Measurements from ENCODE around the gene NIPBL.

NIPBL gene

DNA sequence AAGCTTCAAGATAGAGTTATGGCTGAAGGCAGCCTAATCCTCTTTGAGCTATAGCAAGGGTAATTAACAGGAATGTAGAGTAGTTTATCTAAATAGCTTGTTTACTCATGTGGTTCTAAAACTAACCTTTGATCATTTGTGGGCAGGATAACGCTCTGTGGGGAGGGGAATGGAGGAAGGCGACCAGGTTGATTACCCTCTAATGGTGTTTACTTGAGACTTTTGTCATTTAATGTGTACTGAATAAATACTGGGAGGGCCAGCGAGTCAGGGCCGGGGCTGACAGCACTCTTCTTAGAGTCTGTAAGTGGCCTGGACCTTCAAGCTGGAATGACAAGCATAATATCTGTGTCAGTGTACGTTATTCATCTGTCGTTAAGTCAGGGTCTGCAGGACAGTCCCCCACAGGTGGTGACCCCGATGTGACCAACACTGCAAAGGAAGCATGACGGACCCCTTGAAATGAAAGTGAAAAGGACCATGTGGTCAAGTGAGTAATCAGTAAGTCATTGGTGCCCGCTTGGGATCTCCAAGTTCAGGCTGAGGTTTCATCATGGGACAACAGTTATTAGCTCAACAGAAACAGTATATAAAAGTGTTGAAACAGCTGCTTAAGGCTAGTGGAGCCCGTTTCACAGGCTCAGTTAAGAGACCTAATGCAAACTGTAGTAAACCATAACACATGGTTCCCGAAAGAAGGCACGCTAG, 210.1 kb downstream of the NIPBL start:
- H4K20me1 ChIP-seq (ENCODE audit: low read depth, low read length): no peaks in the 10 kb centered on the region
- no peak overlapping the region for H3K4me2 ChIP-seq (ENCODE audit: low read depth, low read length, poor library complexity, severe bottlenecking)
- H3K79me2 ChIP-seq (ENCODE audit: insufficient read depth, low read length): no peaks in the 10 kb centered on the region
- no peak overlapping the region for H2AFZ ChIP-seq (ENCODE audit: low read depth, low read length, severe bottlenecking)
- H3K4me3 ChIP-seq (ENCODE audit: insufficient read depth, low read length, poor library complexity, severe bottlenecking): no peak overlapping the region
- H3K9me2 ChIP-seq (replicated peaks; ENCODE audit: insufficient read depth, low read length): no peaks in the 10 kb centered on the region
- no peaks in the 10 kb centered on the region for H3K27me3 ChIP-seq (ENCODE audit: low read length)
- no peaks in the 10 kb centered on the region for H3F3A ChIP-seq (ENCODE audit: insufficient read depth)
- TF ChIP-seq EZH2phosphoT487 (conservative IDR thresholded peaks at IDR 0.05; ENCODE audit: low read length): no peak
- TF ChIP-seq, protein P1, sequence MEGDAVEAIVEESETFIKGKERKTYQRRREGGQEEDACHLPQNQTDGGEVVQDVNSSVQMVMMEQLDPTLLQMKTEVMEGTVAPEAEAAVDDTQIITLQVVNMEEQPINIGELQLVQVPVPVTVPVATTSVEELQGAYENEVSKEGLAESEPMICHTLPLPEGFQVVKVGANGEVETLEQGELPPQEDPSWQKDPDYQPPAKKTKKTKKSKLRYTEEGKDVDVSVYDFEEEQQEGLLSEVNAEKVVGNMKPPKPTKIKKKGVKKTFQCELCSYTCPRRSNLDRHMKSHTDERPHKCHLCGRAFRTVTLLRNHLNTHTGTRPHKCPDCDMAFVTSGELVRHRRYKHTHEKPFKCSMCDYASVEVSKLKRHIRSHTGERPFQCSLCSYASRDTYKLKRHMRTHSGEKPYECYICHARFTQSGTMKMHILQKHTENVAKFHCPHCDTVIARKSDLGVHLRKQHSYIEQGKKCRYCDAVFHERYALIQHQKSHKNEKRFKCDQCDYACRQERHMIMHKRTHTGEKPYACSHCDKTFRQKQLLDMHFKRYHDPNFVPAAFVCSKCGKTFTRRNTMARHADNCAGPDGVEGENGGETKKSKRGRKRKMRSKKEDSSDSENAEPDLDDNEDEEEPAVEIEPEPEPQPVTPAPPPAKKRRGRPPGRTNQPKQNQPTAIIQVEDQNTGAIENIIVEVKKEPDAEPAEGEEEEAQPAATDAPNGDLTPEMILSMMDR (IDR thresholded peaks at IDR 0.05; ENCODE audit: insufficient read depth, low read length, poor library complexity, severe bottlenecking): no peak
- H3K9me3 ChIP-seq (ENCODE audit: insufficient read depth, low read length): no peaks in the 10 kb centered on the region
- no peak overlapping the region for H3K9ac ChIP-seq (ENCODE audit: low read length)
- no peaks in the 10 kb centered on the region for H3K36me3 ChIP-seq (ENCODE audit: low read length)
- no peak overlapping the region for H3K27ac ChIP-seq (ENCODE audit: low read depth, low read length)

DNA sequence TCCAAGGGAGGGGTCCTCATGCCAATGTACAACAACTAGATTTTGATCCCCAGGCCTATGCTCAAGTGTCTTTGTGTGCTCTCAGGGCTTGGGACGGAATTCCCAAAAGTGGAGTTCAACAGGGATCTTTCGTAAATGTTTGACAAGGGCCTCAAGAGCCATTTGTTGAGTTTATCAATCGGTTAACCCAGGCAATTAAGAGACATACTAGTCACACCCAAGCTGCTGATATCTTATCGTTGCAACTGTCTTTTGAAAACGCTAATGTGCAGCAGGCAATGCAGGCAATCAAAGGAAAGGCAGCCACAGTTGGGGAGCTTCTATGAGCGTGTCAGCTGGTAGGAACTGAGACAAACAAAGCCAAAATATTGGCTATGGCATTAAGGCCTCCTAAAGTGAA, 211.4 kb downstream of the NIPBL start:
- no peaks in the 10 kb centered on the region for H3F3A ChIP-seq (ENCODE audit: insufficient read depth)
- H2AFZ ChIP-seq (ENCODE audit: low read depth, low read length, severe bottlenecking): no peak overlapping the region
- H3K79me2 ChIP-seq (ENCODE audit: insufficient read depth, low read length): no peaks in the 10 kb centered on the region
- no peaks in the 10 kb centered on the region for H3K27me3 ChIP-seq (ENCODE audit: low read length)
- no peak overlapping the region for H3K4me2 ChIP-seq (ENCODE audit: low read depth, low read length, poor library complexity, severe bottlenecking)
- H3K4me3 ChIP-seq (ENCODE audit: insufficient read depth, low read length, poor library complexity, severe bottlenecking): no peak overlapping the region
- H3K9me2 ChIP-seq (replicated peaks; ENCODE audit: insufficient read depth, low read length): no peaks in the 10 kb centered on the region
- no peaks in the 10 kb centered on the region for H3K36me3 ChIP-seq (ENCODE audit: low read length)
- TF ChIP-seq EZH2phosphoT487 (conservative IDR thresholded peaks at IDR 0.05; ENCODE audit: low read length): no peak
- TF ChIP-seq, protein P1 (IDR thresholded peaks at IDR 0.05; ENCODE audit: insufficient read depth, low read length, poor library complexity, severe bottlenecking): no peak
- no peak overlapping the region for H3K9ac ChIP-seq (ENCODE audit: low read length)
- no peaks in the 10 kb centered on the region for H3K9me3 ChIP-seq (ENCODE audit: insufficient read depth, low read length)
- H4K20me1 ChIP-seq (ENCODE audit: low read depth, low read length): no peaks in the 10 kb centered on the region
- no peak overlapping the region for H3K27ac ChIP-seq (ENCODE audit: low read depth, low read length)

DNA sequence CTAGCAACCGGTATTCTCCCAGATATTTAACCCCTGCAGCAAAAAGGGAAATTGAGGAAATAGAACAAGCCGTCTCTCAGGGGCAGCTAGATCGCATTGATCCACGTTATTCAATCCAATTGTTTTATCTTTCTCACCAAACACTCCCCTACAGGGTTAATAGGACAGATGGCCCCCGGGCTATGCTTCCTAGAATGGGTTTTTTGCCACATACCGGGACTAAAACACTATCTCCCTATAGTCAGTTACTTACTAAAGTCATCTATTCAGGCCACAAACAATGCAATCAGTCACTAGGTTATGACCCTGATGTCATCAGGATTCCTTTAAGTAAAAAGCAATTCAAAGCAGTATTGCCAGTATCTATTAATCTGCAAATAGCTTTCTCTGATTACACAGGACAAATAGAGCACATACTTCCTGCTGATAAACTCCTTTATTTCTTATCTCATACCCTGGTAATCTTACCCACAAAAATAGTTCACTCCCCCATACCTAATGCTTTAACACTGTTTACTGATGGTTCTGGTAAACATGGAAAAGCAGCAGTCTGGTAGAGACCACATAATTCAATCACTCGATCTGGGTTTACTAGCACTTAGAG, 213.7 kb downstream of the NIPBL start:
- Histone ChIP-seq H3K36me3 (ENCODE audit: low read length) (no peaks in the 10 kb centered on the region), H3K27me3 (ENCODE audit: low read length) (no peaks in the 10 kb centered on the region)
- TF ChIP-seq, protein P1 (IDR thresholded peaks at IDR 0.05; ENCODE audit: insufficient read depth, low read length, poor library complexity, severe bottlenecking): no peak
- TF ChIP-seq EZH2phosphoT487 (conservative IDR thresholded peaks at IDR 0.05; ENCODE audit: low read length): no peak

More for the DNA sequence above, 213.7 kb downstream of the NIPBL start:
- Histone ChIP-seq H4K20me1 (ENCODE audit: low read depth, low read length) (no peaks in the 10 kb centered on the region), H3K79me2 (ENCODE audit: insufficient read depth, low read length) (no peaks in the 10 kb centered on the region), H3K4me2 (ENCODE audit: low read depth, low read length, poor library complexity, severe bottlenecking) (no peak overlapping the region), H3K9me2 (replicated peaks; ENCODE audit: insufficient read depth, low read length) (no peaks in the 10 kb centered on the region), H3K27ac (ENCODE audit: low read depth, low read length) (no peak overlapping the region), H3K4me3 (ENCODE audit: insufficient read depth, low read length, poor library complexity, severe bottlenecking) (no peak overlapping the region), H3F3A (ENCODE audit: insufficient read depth) (no peaks in the 10 kb centered on the region), H3K9me3 (ENCODE audit: insufficient read depth, low read length) (no peaks in the 10 kb centered on the region), H3K9ac (ENCODE audit: low read length) (no peak overlapping the region), H2AFZ (ENCODE audit: low read depth, low read length, severe bottlenecking) (no peak overlapping the region)

Data from SU-DHL-6 (cell line).